ENCODE results near the gene GPR25. TPM values are rescaled to one million over a fixed set of nuclear protein-coding genes. Genes with fewer than 3 reads are reported as not detected.
A peak's percentile ranks its signal among the peaks of the same experiment; 100 is the strongest.

The GPR25 gene
- not detected for total RNA-seq

- WGBS, 2 donors (ENCODE audit: low coverage in 1 of 2): 93% methylated on average over 13 of the region's 23 CpGs; no CpG with 5 or more reads in 1 of the 2 donors
- peaks cover 0 to 14% (median 12%) of the 10 kb centered on the region in 3 donors for H3K4me1 ChIP-seq
- H3K27ac ChIP-seq: no peak within 1 kb of the TSS
- ATAC-seq: peak; percentile 7
- no peaks in the 10 kb centered on the region for H3K9me3 ChIP-seq
- peaks cover 81% of the 10 kb centered on the region for H3K27me3 ChIP-seq
- TF ChIP-seq POLR2A (IDR thresholded peaks at IDR 0.05): no peak
- TF ChIP-seq POLR2AphosphoS5 (IDR thresholded peaks at IDR 0.05): no peak
- no peak for TF ChIP-seq CTCF (IDR thresholded peaks at IDR 0.05)
- TF ChIP-seq EP300 (IDR thresholded peaks at IDR 0.05): no peak
- H3K4me3 ChIP-seq: peak within 1 kb of the TSS in 1 of 2 donors; percentile 44
- H3K36me3 ChIP-seq: no peaks in the 10 kb centered on the region
These were observed at the start of gene GPR25 for GRCh38 chr1:200872446-200873115. TSS of gene GPR25 (plus strand) at chr1:200872981. CDS start at chr1:200873038, 57 bp downstream.

GRCh38 chr1:200831091-200831490 lies 41.7 kb upstream of the GPR25 start:
- Histone ChIP-seq H3K9me3 (no peaks in the 10 kb centered on the region), H3K27me3 (no peaks in the 10 kb centered on the region), H3K4me3 (no peak overlapping the region), H3K4me1 (peaks cover 0 to 12% (median 0%) of the 10 kb centered on the region in 3 donors), H3K27ac (no peak overlapping the region), H3K36me3 (peaks cover 0 to 9% of the 10 kb centered on the region in 2 donors)
- no peak for ATAC-seq
- 82 to 87% methylated on average over 2 of the region's 2 CpGs for WGBS, 2 donors (ENCODE audit: low coverage in 1 of 2)
- TF ChIP-seq CTCF (IDR thresholded peaks at IDR 0.05): no peak
- no peak for TF ChIP-seq EP300 (IDR thresholded peaks at IDR 0.05)
- TF ChIP-seq POLR2A (IDR thresholded peaks at IDR 0.05): no peak
- no peak for TF ChIP-seq POLR2AphosphoS5 (IDR thresholded peaks at IDR 0.05)

GRCh38 chr1:200834383-200834782 lies 38.4 kb upstream of the GPR25 start:
- TF ChIP-seq CTCF (IDR thresholded peaks at IDR 0.05): no peak
- TF ChIP-seq POLR2A (IDR thresholded peaks at IDR 0.05): no peak
- TF ChIP-seq POLR2AphosphoS5 (IDR thresholded peaks at IDR 0.05): no peak
- no peak for TF ChIP-seq EP300 (IDR thresholded peaks at IDR 0.05)
- WGBS, 2 donors (ENCODE audit: low coverage in 1 of 2): 85 to 89% methylated on average over 5 of the region's 5 CpGs
- ATAC-seq: no peak

GRCh38 chr1:200836213-200836612 lies 36.6 kb upstream of the GPR25 start:
- H3K4me3 ChIP-seq: no peak overlapping the region
- WGBS, 2 donors (ENCODE audit: low coverage in 1 of 2): 92 to 100% methylated on average over 2 to 3 of the region's 3 CpGs
- H3K27ac ChIP-seq: no peak overlapping the region
- peaks cover 0 to 7% (median 0%) of the 10 kb centered on the region in 3 donors for H3K4me1 ChIP-seq
- TF ChIP-seq POLR2AphosphoS5 (IDR thresholded peaks at IDR 0.05): no peak
- no peak for TF ChIP-seq EP300 (IDR thresholded peaks at IDR 0.05)
- TF ChIP-seq CTCF (IDR thresholded peaks at IDR 0.05): no peak
- no peak for TF ChIP-seq POLR2A (IDR thresholded peaks at IDR 0.05)
- H3K36me3 ChIP-seq: peaks cover 0 to 16% of the 10 kb centered on the region in 2 donors
- ATAC-seq: no peak
- H3K27me3 ChIP-seq: no peaks in the 10 kb centered on the region
- no peaks in the 10 kb centered on the region for H3K9me3 ChIP-seq

More at GRCh38 chr1:200834383-200834782, 38.4 kb upstream of the GPR25 start:
- no peaks in the 10 kb centered on the region for H3K9me3 ChIP-seq
- H3K4me3 ChIP-seq: no peak overlapping the region
- peaks cover 0 to 7% (median 0%) of the 10 kb centered on the region in 3 donors for H3K4me1 ChIP-seq
- H3K27me3 ChIP-seq: no peaks in the 10 kb centered on the region
- peaks cover 0 to 9% of the 10 kb centered on the region in 2 donors for H3K36me3 ChIP-seq
- H3K27ac ChIP-seq: no peak overlapping the region
